Aorta (tissue), 5 donors: ENCODE data around the gene PHACTR1. TPM values are rescaled to one million over a fixed set of nuclear protein-coding genes. Genes with fewer than 3 reads are reported as not detected.

Experiments
- ATAC-seq: fragments of 200-7000 bp; cut with Tn5 transposase; one replicate; pipeline ENCODE4 v1.9.1; 2022; ENCODE audit warnings: moderate library complexity; ENCODE audit not compliant: low FRiP score
- DNase-seq, 2 donors: peaks; one replicate each; pipeline ENCODE4 v3.0.0-alpha.2; 2020
- H3K27ac ChIP-seq, 2 donors: one replicate each; pipeline ENCODE4 v1.5.1; 2013; ENCODE audit warnings: low read length in 2 of 2, mild to moderate bottlenecking in 2 of 2, moderate library complexity in 2 of 2, control low read depth in 1 of 2, inconsistent platforms in 1 of 2, low read depth in 1 of 2
- H3K27me3 ChIP-seq, 2 donors: one replicate each; pipeline ENCODE4 v1.6.1; 2013; ENCODE audit warnings: control low read depth in 1 of 2, low read length in 1 of 2, mild to moderate bottlenecking in 1 of 2, moderate library complexity in 1 of 2; ENCODE audit not compliant: insufficient read depth in 2 of 2, control insufficient read depth in 1 of 2
- H3K36me3 ChIP-seq, 2 donors: one replicate each; pipeline ENCODE4 v1.6.1; 2013; ENCODE audit warnings: control low read depth in 1 of 2, low read length in 1 of 2, mild to moderate bottlenecking in 1 of 2; ENCODE audit not compliant: insufficient read depth in 2 of 2, control insufficient read depth in 1 of 2
- H3K4me1 ChIP-seq, 2 donors: one replicate each; pipeline ENCODE4 v1.6.1; 2013; ENCODE audit warnings: low read length in 2 of 2, control low read depth in 1 of 2, mild to moderate bottlenecking in 1 of 2, moderate library complexity in 1 of 2; ENCODE audit not compliant: insufficient read depth in 2 of 2, control insufficient read depth in 1 of 2
- H3K4me3 ChIP-seq, 2 donors: one replicate each; pipeline ENCODE4 v1.5.1; 2013; ENCODE audit warnings: low read length in 2 of 2, control low read depth in 1 of 2, mild to moderate bottlenecking in 1 of 2
- H3K9me3 ChIP-seq: one replicate; pipeline ENCODE4 v1.6.1; 2013; ENCODE audit warnings: mild to moderate bottlenecking, low read length; ENCODE audit not compliant: control insufficient read depth
- WGBS, 2 donors: extraction: QIAGEN DNeasy Blood & Tissue Kit; methylation state at CpG; one replicate each; pipeline ENCODE4 v1.1.7; 2013; 5-methylcytosine and 5-hydroxymethylcytosine counted together
- intact Hi-C, 2 donors: fragments of 100-400 bp; cut with DNase I; formaldehyde crosslinking; loops; one replicate each; pipeline versions ENCODE4 v1.14.2 to v1.15.0; 2022
- polyA plus RNA-seq, 2 donors: library from polyadenylated mRNA; stranded (reverse); fragments of 200-250 nt; gene quantifications; one replicate each; pipeline ENCODE4 v1.2.3, GENCODE V29; 2013
- total RNA-seq, 2 donors: library from RNA; stranded (reverse); fragmentation: NEBNext Ultra II Directional; extraction: Animal tissue kit (Norgen Biotek cat#: 25700); gene quantifications; one replicate each; pipeline ENCODE4 v1.2.1, GENCODE V29; 2021
- donor health status: healthy with polysubstance abuse.
- donor health status: Bipolar disorder and iron deficiency.
- donor health status: DM: no; HTN: no; CAD: no.
- donor health status: DM: no; HTN: no; CAD: no.
- donor health status: DM: yes; HTN: yes; CAD: no.

Gene PHACTR1
- total and polyA plus RNA-seq, 4 donors = 3.2 to 89.4 (median 20.1) TPM

GRCh38 chr6:13190376-13190775 lies 473.8 kb downstream of the PHACTR1 start:
- no peaks in the 10 kb centered on the region for H3K9me3 ChIP-seq
- DNase-seq (no peak), ATAC-seq (no peak)
- 92% methylated on average over 1 of the region's 1 CpG for WGBS, 2 donors
- H3K36me3 ChIP-seq = no peaks in the 10 kb centered on the region
- H3K4me1 ChIP-seq = peaks cover 0 to 10% of the 10 kb centered on the region in 2 donors
- no peak overlapping the region for H3K27ac ChIP-seq
- H3K27me3 ChIP-seq = no peaks in the 10 kb centered on the region
- intact Hi-C loops = no loop called here
- H3K4me3 ChIP-seq = no peak overlapping the region

GRCh38 chr6:13191461-13191860 lies 474.9 kb downstream of the PHACTR1 start:
- H3K27ac ChIP-seq = no peak overlapping the region
- H3K36me3 ChIP-seq = no peaks in the 10 kb centered on the region
- intact Hi-C loops = no loop called here
- ATAC-seq = no peak
- no peak for DNase-seq
- H3K4me1 ChIP-seq = peaks cover 0 to 10% of the 10 kb centered on the region in 2 donors
- H3K27me3 ChIP-seq = no peaks in the 10 kb centered on the region
- WGBS, 2 donors = 11 to 18% methylated on average over 1 of the region's 1 CpG
- H3K9me3 ChIP-seq = no peaks in the 10 kb centered on the region
- H3K4me3 ChIP-seq = no peak overlapping the region

GRCh38 chr6:13194852-13195251 lies 478.3 kb downstream of the PHACTR1 start:
- no peak overlapping the region for H3K27ac ChIP-seq
- no peaks in the 10 kb centered on the region for H3K27me3 ChIP-seq
- peaks cover 0 to 2% of the 10 kb centered on the region in 2 donors for H3K36me3 ChIP-seq
- intact Hi-C loops = no loop called here
- 35 to 43% methylated on average over 6 of the region's 6 CpGs for WGBS, 2 donors
- H3K4me3 ChIP-seq = no peak overlapping the region
- H3K9me3 ChIP-seq = no peaks in the 10 kb centered on the region
- peak in 1 of 2 donors; percentile 61 for DNase-seq
- ATAC-seq = peak; percentile 54
- peaks cover 0 to 10% of the 10 kb centered on the region in 2 donors for H3K4me1 ChIP-seq

- 42 to 51% methylated on average over 5 of the region's 5 CpGs for WGBS, 2 donors
- H3K9me3 ChIP-seq = no peaks in the 10 kb centered on the region
- intact Hi-C loops = no loop called here
- DNase-seq (no peak), ATAC-seq (no peak)
- H3K4me1 ChIP-seq = peaks cover 0 to 8% of the 10 kb centered on the region in 2 donors
- no peak overlapping the region for H3K27ac ChIP-seq
- H3K36me3 ChIP-seq = peaks cover 0 to 2% of the 10 kb centered on the region in 2 donors
- no peak overlapping the region for H3K4me3 ChIP-seq
- H3K27me3 ChIP-seq = no peaks in the 10 kb centered on the region
Measured at GRCh38 chr6:13195803-13196202, 479.2 kb downstream of the PHACTR1 start.

GRCh38 chr6:13198168-13198567 lies 481.6 kb downstream of the PHACTR1 start:
- H3K36me3 ChIP-seq = peaks cover 2% of the 10 kb centered on the region in 2 donors
- intact Hi-C loops = no loop called here
- no peak overlapping the region for H3K4me3 ChIP-seq
- H3K9me3 ChIP-seq = no peaks in the 10 kb centered on the region
- no peak overlapping the region for H3K27ac ChIP-seq
- H3K4me1 ChIP-seq = no peaks in the 10 kb centered on the region
- 72 to 76% methylated on average over 6 of the region's 6 CpGs for WGBS, 2 donors
- H3K27me3 ChIP-seq = no peaks in the 10 kb centered on the region
- ATAC-seq (no peak), DNase-seq (no peak)

GRCh38 chr6:13201336-13201735 lies 484.8 kb downstream of the PHACTR1 start:
- DNase-seq = no peak
- H3K36me3 ChIP-seq = peaks cover 2 to 5% of the 10 kb centered on the region in 2 donors
- no peaks in the 10 kb centered on the region for H3K27me3 ChIP-seq
- intact Hi-C loops = no loop called here
- 85 to 96% methylated on average over 6 of the region's 6 CpGs for WGBS, 2 donors
- no peak overlapping the region for H3K27ac ChIP-seq
- no peak overlapping the region for H3K4me3 ChIP-seq
- ATAC-seq = no peak
- no peaks in the 10 kb centered on the region for H3K9me3 ChIP-seq
- no peaks in the 10 kb centered on the region for H3K4me1 ChIP-seq

- DNase-seq (no peak), ATAC-seq (no peak)
- intact Hi-C loops = no loop called here
- Histone ChIP-seq H3K4me1 (no peaks in the 10 kb centered on the region), H3K36me3 (peaks cover 2 to 3% of the 10 kb centered on the region in 2 donors), H3K4me3 (no peak overlapping the region), H3K27me3 (no peaks in the 10 kb centered on the region), H3K9me3 (no peaks in the 10 kb centered on the region), H3K27ac (no peak overlapping the region)
- WGBS, 2 donors = 66 to 77% methylated on average over 4 of the region's 4 CpGs
Measured at GRCh38 chr6:13203145-13203544, 486.6 kb downstream of the PHACTR1 start.

GRCh38 chr6:13205106-13205505 lies 488.5 kb downstream of the PHACTR1 start:
- Histone ChIP-seq H3K36me3 (peaks cover 2 to 3% of the 10 kb centered on the region in 2 donors), H3K4me3 (no peak overlapping the region), H3K27ac (no peak overlapping the region), H3K9me3 (no peaks in the 10 kb centered on the region), H3K4me1 (no peaks in the 10 kb centered on the region), H3K27me3 (no peaks in the 10 kb centered on the region)
- DNase-seq = no peak
- no peak for ATAC-seq
- WGBS, 2 donors = 92 to 97% methylated on average over 6 of the region's 6 CpGs
- intact Hi-C loops = no loop called here

- ATAC-seq (no peak), DNase-seq (no peak)
- H3K27me3 ChIP-seq = no peaks in the 10 kb centered on the region
- H3K4me3 ChIP-seq = no peak overlapping the region
- WGBS, 2 donors = 79 to 84% methylated on average over 1 of the region's 1 CpG
- no peak overlapping the region for H3K27ac ChIP-seq
- intact Hi-C loops = no loop called here
- no peaks in the 10 kb centered on the region for H3K4me1 ChIP-seq
- H3K9me3 ChIP-seq = no peaks in the 10 kb centered on the region
- peaks cover 6 to 7% of the 10 kb centered on the region in 2 donors for H3K36me3 ChIP-seq
Measured at GRCh38 chr6:13212096-13212495, 495.5 kb downstream of the PHACTR1 start.
